HepG2 (cell line): ENCODE results near the gene GGA3. TPM values are rescaled to one million over a fixed set of nuclear protein-coding genes. Genes with fewer than 3 reads are reported as not detected.

Experiments used
- BRCA1 ChIP-seq: sonication (generic); formaldehyde crosslinking; IDR thresholded peaks from 2 replicates; pipeline ENCODE4 v1.4.0; 2020; ENCODE audit warnings: missing genetic modification reagents
- DPF2 ChIP-seq: sonication (generic); formaldehyde crosslinking; IDR thresholded peaks from 2 replicates; pipeline ENCODE4 v1.4.0; 2020; ENCODE audit warnings: mild to moderate bottlenecking, low read depth, missing genetic modification reagents, borderline replicate concordance
- ERF ChIP-seq: IDR thresholded peaks from 2 replicates; pipeline ENCODE4 v1.6.1; 2018; ENCODE audit warnings: missing biosample characterization, missing genetic modification reagents
- GPN1 ChIP-seq: sonication (generic); formaldehyde crosslinking; IDR thresholded peaks from 2 replicates; pipeline ENCODE4 v1.5.1; 2020; ENCODE audit warnings: missing genetic modification reagents, borderline replicate concordance
- KAT7 ChIP-seq: IDR thresholded peaks from 2 replicates; pipeline ENCODE4 v1.6.1; 2018; ENCODE audit warnings: borderline replicate concordance, missing compliant biosample characterization
- MEIS1 ChIP-seq: sonication (generic); formaldehyde crosslinking; IDR thresholded peaks from 2 replicates; pipeline ENCODE4 v1.9.0; 2021; ENCODE audit warnings: mild to moderate bottlenecking, missing genetic modification reagents, moderate library complexity, borderline replicate concordance
- NR2C2 ChIP-seq: sonication (generic); formaldehyde crosslinking; IDR thresholded peaks from 2 replicates; pipeline ENCODE4 v1.4.0; 2020; ENCODE audit warnings: missing genetic modification reagents, mild to moderate bottlenecking, moderate library complexity, borderline replicate concordance
- POLR2AphosphoS5 ChIP-seq: IDR thresholded peaks from 2 replicates; pipeline ENCODE4 v1.6.1; 2012; ENCODE audit warnings: low read depth, low read length
- POLR2G ChIP-seq: fragments of 200-400 bp; formaldehyde crosslinking; IDR thresholded peaks from 2 replicates; pipeline ENCODE4 v1.6.1; 2018; ENCODE audit warnings: mild to moderate bottlenecking, low read depth, low read length, moderate library complexity
- RAD51 ChIP-seq: fragments of 450-650 bp; IDR thresholded peaks from 2 replicates; pipeline ENCODE4 v1.6.1; 2016; ENCODE audit warnings: borderline replicate concordance
- SNAPC5 ChIP-seq: sonication (generic); formaldehyde crosslinking; IDR thresholded peaks from 2 replicates; pipeline ENCODE4 v1.8.1; 2023; ENCODE audit warnings: mild to moderate bottlenecking, missing genetic modification reagents, borderline replicate concordance
- SP4 ChIP-seq: sonication (generic); formaldehyde crosslinking; IDR thresholded peaks from 2 replicates; pipeline ENCODE4 v1.8.1; 2023; ENCODE audit warnings: mild to moderate bottlenecking, missing genetic modification reagents
- SRSF1 ChIP-seq: fragments of 200-400 bp; formaldehyde crosslinking; optimal IDR thresholded peaks from 2 replicates; pipeline ENCODE3; 2017; ENCODE audit warnings: mild to moderate bottlenecking, low read depth, low read length, moderate library complexity
- SRSF9 ChIP-seq: fragments of 200-400 bp; formaldehyde crosslinking; IDR thresholded peaks from 2 replicates; pipeline ENCODE4 v1.6.1; 2018; ENCODE audit warnings: borderline replicate concordance, mild to moderate bottlenecking, low read depth, low read length; ENCODE audit not compliant: insufficient read depth, poor library complexity, severe bottlenecking
- TFDP2 ChIP-seq: sonication (generic); formaldehyde crosslinking; IDR thresholded peaks from 2 replicates; pipeline ENCODE4 v1.4.0; 2020; ENCODE audit warnings: missing genetic modification reagents
- TFE3 ChIP-seq: IDR thresholded peaks from 2 replicates; pipeline ENCODE4 v1.6.1; 2016
- THAP9 ChIP-seq: sonication (generic); formaldehyde crosslinking; IDR thresholded peaks from 2 replicates; pipeline ENCODE4; 2020; ENCODE audit warnings: missing genetic modification reagents, mild to moderate bottlenecking, borderline replicate concordance
- YY1 ChIP-seq: IDR thresholded peaks from 2 replicates; pipeline ENCODE4 v1.6.1; 2011; ENCODE audit warnings: low read length, low read depth, moderate library complexity, mild to moderate bottlenecking; ENCODE audit not compliant: insufficient read depth, insufficient replicate concordance
- ZBTB42 ChIP-seq: sonication (generic); formaldehyde crosslinking; IDR thresholded peaks from 2 replicates; pipeline ENCODE4 v1.5.0; 2020; ENCODE audit warnings: mild to moderate bottlenecking, missing genetic modification reagents
- ZNF180 ChIP-seq: sonication (generic); formaldehyde crosslinking; IDR thresholded peaks from 2 replicates; pipeline ENCODE4 v1.4.0; 2020; ENCODE audit warnings: low read depth, missing genetic modification reagents, borderline replicate concordance
- ZNF232 ChIP-seq: sonication (generic); formaldehyde crosslinking; IDR thresholded peaks from 2 replicates; pipeline ENCODE4 v1.4.0; 2020; ENCODE audit warnings: missing genetic modification reagents, borderline replicate concordance
- ZNF432 ChIP-seq: sonication (generic); formaldehyde crosslinking; IDR thresholded peaks from 2 replicates; pipeline ENCODE4 v1.5.0; 2020; ENCODE audit warnings: missing genetic modification reagents, mild to moderate bottlenecking, borderline replicate concordance
- ZNF557 ChIP-seq: sonication (generic); formaldehyde crosslinking; IDR thresholded peaks from 2 replicates; pipeline ENCODE4 v1.4.0; 2020; ENCODE audit warnings: missing genetic modification reagents
- ZNF891 ChIP-seq: sonication (generic); formaldehyde crosslinking; IDR thresholded peaks from 2 replicates; pipeline ENCODE4 v1.5.0; 2020; ENCODE audit warnings: mild to moderate bottlenecking, missing genetic modification reagents
- polyA plus RNA-seq, 8 experiments: library from polyadenylated mRNA; depleted of rRNA in 3 of 8; stranded (reverse) in 7 of 8; unstranded in 1 of 8; fragments of >200 nt; fragmentation: Illumina TruSeq in 4 of 8; extraction: Trizol in 4 of 8; gene quantifications; 2 replicates each; pipeline versions ENCODE4 v1.2.1 to v1.2.3, GENCODE V29; 2011 to 2016; ENCODE audit warnings: low read depth in 4 of 8, missing spikeins in 1 of 8, mixed read lengths in 1 of 8; ENCODE audit not compliant: insufficient read depth in 1 of 8
- total RNA-seq, 5 experiments: library from RNA; depleted of rRNA; stranded (reverse); fragments of >200 nt; fragmentation: Illumina TruSeq; extraction: Trizol; gene quantifications; 2 replicates each; pipeline ENCODE4 v1.2.3, GENCODE V29; 2016; ENCODE audit warnings: low read depth in 1 of 5

Gene GGA3
- total and polyA plus RNA-seq, 2 of the 13 experiments (the other 11 are each of a cell fraction or from before 2014, with no cell fraction given), result 28.4 to 43.7 TPM

GRCh38 chr17:75270218-75270965, 9.0 kb upstream of the GGA3 start (continued):
- TF ChIP-seq THAP9 (CRISPR knock-in tag) (peak; percentile 72; the same call in 1 of the 2 replicates), ZNF232 (CRISPR knock-in tag) (no peak), BRCA1 (no peak), POLR2AphosphoS5 (no peak), TFE3 (CRISPR knock-in tag) (peak; percentile 29; the same call in 1 of the 2 replicates), SP4 (no peak), ERF (peak; percentile 71; the same call in 1 of the 2 replicates), ZNF891 (CRISPR knock-in tag) (peak; percentile 90), SNAPC5 (CRISPR knock-in tag) (no peak), NR2C2 (CRISPR knock-in tag) (0 out of 2 replicates have a peak, but pooled peaks have one; percentile 15), ZNF432 (CRISPR knock-in tag) (no peak), SRSF1 (peak; percentile 74), YY1 (no peak), POLR2G (peak; percentile 69), KAT7 (0 out of 2 replicates have a peak, but pooled peaks have one; percentile 38), GPN1 (CRISPR knock-in tag) (no peak; the same call in 1 of the 2 replicates), SRSF9 (no peak), RAD51 (no peak), TFDP2 (peak; percentile 58), ZBTB42 (0 out of 2 replicates have a peak, but pooled peaks have one; percentile 55), MEIS1 (CRISPR knock-in tag) (peak; percentile 36; the same call in 1 of the 2 replicates), ZNF557 (0 out of 2 replicates have a peak, but pooled peaks have one; percentile 17), DPF2 (CRISPR knock-in tag) (no peak; the same call in 1 of the 2 replicates), ZNF180 (CRISPR knock-in tag) (no peak)
